Suprapubic skin (tissue), 4 donors: ENCODE results near the gene SFI1.
"Not testable (repeated sequence)": the region's sequence is repeated elsewhere in the genome, so short reads cannot be mapped to it uniquely, and the experiment has no call there.

ENCODE experiments used
- CTCF ChIP-seq, 2 donors: fragments of 200-600 bp in 1 of 2; fragments of 450-650 bp in 1 of 2; sonication (generic) in 1 of 2; IDR thresholded peaks; one replicate each; pipeline ENCODE4 v1.5.1; 2016 to 2019; ENCODE audit warnings: antibody characterized with exemption in 2 of 2, mild to moderate bottlenecking in 1 of 2, moderate library complexity in 1 of 2
- EP300 ChIP-seq: sonication (generic); formaldehyde crosslinking; IDR thresholded peaks from one replicate; pipeline ENCODE4 v1.6.1; 2017; ENCODE audit warnings: antibody characterized with exemption
- POLR2AphosphoS5 ChIP-seq, 3 donors: sonication (generic); formaldehyde crosslinking; IDR thresholded peaks; one replicate each; pipeline ENCODE4 v1.6.1; 2017; ENCODE audit warnings: antibody characterized with exemption in 3 of 3

DNA sequence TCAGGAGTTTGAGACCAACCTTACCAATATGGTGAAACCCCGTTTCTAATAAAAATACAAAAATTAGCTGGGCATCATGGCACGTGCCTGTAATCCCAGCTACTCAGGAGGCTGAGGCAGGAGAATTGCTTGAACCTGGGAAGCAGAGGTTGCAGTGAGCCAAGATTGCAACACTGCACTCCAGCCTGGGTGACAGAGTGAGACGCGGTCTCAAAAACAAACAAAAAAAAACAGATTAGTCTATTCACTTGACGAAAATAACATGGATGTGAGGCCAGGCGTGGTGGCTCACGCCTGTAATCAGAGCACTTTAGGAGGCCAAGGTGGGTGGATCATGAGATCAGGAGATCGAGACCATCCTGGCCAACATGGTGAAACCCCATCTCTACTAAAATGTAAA is 13.9 kb upstream of the SFI1 start:
- not testable (repeated sequence) for TF ChIP-seq CTCF (IDR thresholded peaks at IDR 0.05); POLR2AphosphoS5 (IDR thresholded peaks at IDR 0.05); EP300
